Skeletal muscle satellite cell (primary cell): Measurements from ENCODE around the gene NEB.
"Not testable (repeated sequence)": the region's sequence is repeated elsewhere in the genome, so short reads cannot be mapped to it uniquely, and the experiment has no call there.

Experiments
- H3K27me3 ChIP-seq: 2 replicates; pipeline ENCODE4 v1.7.0; 2013; ENCODE audit warnings: low read length; ENCODE audit not compliant: control insufficient read depth, insufficient read depth
- H3K36me3 ChIP-seq: 2 replicates; pipeline ENCODE4 v1.7.0; 2013; ENCODE audit warnings: mild to moderate bottlenecking, control low read depth, low read length; ENCODE audit not compliant: insufficient read depth
- H3K4me1 ChIP-seq: 2 replicates; pipeline ENCODE4 v1.7.0; 2013; ENCODE audit warnings: low read length; ENCODE audit not compliant: control insufficient read depth, insufficient read depth
- H3K4me2 ChIP-seq: 2 replicates; pipeline ENCODE4 v1.7.0; 2013; ENCODE audit warnings: mild to moderate bottlenecking, low read length
- H3K4me3 ChIP-seq: 2 replicates; pipeline ENCODE4 v1.7.0; 2013; ENCODE audit warnings: low read length
- H3K9ac ChIP-seq: 2 replicates; pipeline ENCODE4 v1.7.0; 2013; ENCODE audit warnings: mild to moderate bottlenecking, low read depth, low read length, moderate library complexity
- H3K9me3 ChIP-seq: replicated peaks from 2 replicates; pipeline ENCODE4 v1.7.0; 2013; ENCODE audit warnings: mild to moderate bottlenecking, control low read depth, low read length

Gene NEB

GRCh38 chr2:151754253-151754897 lies 20.1 kb upstream of the NEB start:
- Histone ChIP-seq H3K36me3 (no peaks in the 10 kb centered on the region), H3K9ac (no peak overlapping the region), H3K4me3 (no peak overlapping the region), H3K9me3 (no peaks in the 10 kb centered on the region), H3K4me1 (no peaks in the 10 kb centered on the region), H3K27me3 (no peaks in the 10 kb centered on the region), H3K4me2 (no peak overlapping the region)

- Histone ChIP-seq H3K4me2 (no peak overlapping the region), H3K9me3 (no peaks in the 10 kb centered on the region), H3K4me3 (no peak overlapping the region), H3K9ac (no peak overlapping the region), H3K27me3 (no peaks in the 10 kb centered on the region), H3K4me1 (no peaks in the 10 kb centered on the region), H3K36me3 (no peaks in the 10 kb centered on the region)
Observed at GRCh38 chr2:151753540-151753939, 19.3 kb upstream of the NEB start.

GRCh38 chr2:151745261-151745660 lies 11.0 kb upstream of the NEB start:
- not testable (repeated sequence) for H3K9me3 ChIP-seq, H3K4me2 ChIP-seq, H3K9ac ChIP-seq, H3K4me3 ChIP-seq, H3K27me3 ChIP-seq, H3K36me3 ChIP-seq, H3K4me1 ChIP-seq

- Histone ChIP-seq H3K27me3 (no peaks in the 10 kb centered on the region), H3K4me2 (no peak overlapping the region), H3K36me3 (no peaks in the 10 kb centered on the region), H3K9me3 (no peaks in the 10 kb centered on the region), H3K4me3 (no peak overlapping the region), H3K9ac (no peak overlapping the region), H3K4me1 (peaks cover 3% of the 10 kb centered on the region)
Observed at GRCh38 chr2:151730262-151730975, 3.9 kb downstream of the NEB start.

GRCh38 chr2:151729837-151730236 lies 4.4 kb downstream of the NEB start:
- Histone ChIP-seq H3K36me3 (no peaks in the 10 kb centered on the region), H3K9ac (no peak overlapping the region), H3K27me3 (no peaks in the 10 kb centered on the region), H3K9me3 (no peaks in the 10 kb centered on the region), H3K4me1 (peaks cover 3% of the 10 kb centered on the region), H3K4me2 (no peak overlapping the region), H3K4me3 (no peak overlapping the region)

GRCh38 chr2:151729415-151729811 lies 4.9 kb downstream of the NEB start:
- H3K9me3 ChIP-seq, result no peaks in the 10 kb centered on the region
- H3K27me3 ChIP-seq, result no peaks in the 10 kb centered on the region
- H3K4me2 ChIP-seq, result no peak overlapping the region
- H3K9ac ChIP-seq, result no peak overlapping the region
- no peak overlapping the region for H3K4me3 ChIP-seq
- H3K4me1 ChIP-seq, result peaks cover 3% of the 10 kb centered on the region
- no peaks in the 10 kb centered on the region for H3K36me3 ChIP-seq

- H3K27me3 ChIP-seq, result no peaks in the 10 kb centered on the region
- H3K36me3 ChIP-seq, result no peaks in the 10 kb centered on the region
- no peak overlapping the region for H3K4me3 ChIP-seq
- peaks cover 3% of the 10 kb centered on the region for H3K4me1 ChIP-seq
- no peaks in the 10 kb centered on the region for H3K9me3 ChIP-seq
- no peak overlapping the region for H3K9ac ChIP-seq
- no peak overlapping the region for H3K4me2 ChIP-seq
Observed at GRCh38 chr2:151728804-151729414, 5.4 kb downstream of the NEB start.

GRCh38 chr2:151727593-151728552 lies 6.4 kb downstream of the NEB start:
- H3K4me1 ChIP-seq, result peaks cover 3% of the 10 kb centered on the region
- no peaks in the 10 kb centered on the region for H3K36me3 ChIP-seq
- H3K9ac ChIP-seq, result no peak overlapping the region
- H3K9me3 ChIP-seq, result no peaks in the 10 kb centered on the region
- no peak overlapping the region for H3K4me2 ChIP-seq
- no peak overlapping the region for H3K4me3 ChIP-seq
- H3K27me3 ChIP-seq, result no peaks in the 10 kb centered on the region

- Histone ChIP-seq H3K4me2 (no peak overlapping the region), H3K4me1 (no peaks in the 10 kb centered on the region), H3K4me3 (no peak overlapping the region), H3K9me3 (no peaks in the 10 kb centered on the region), H3K9ac (no peak overlapping the region), H3K36me3 (no peaks in the 10 kb centered on the region), H3K27me3 (no peaks in the 10 kb centered on the region)
Observed at GRCh38 chr2:151721161-151721560, 13.1 kb downstream of the NEB start.

GRCh38 chr2:151720521-151720920 lies 13.8 kb downstream of the NEB start:
- no peak overlapping the region for H3K4me3 ChIP-seq
- H3K36me3 ChIP-seq, result no peaks in the 10 kb centered on the region
- no peaks in the 10 kb centered on the region for H3K9me3 ChIP-seq
- H3K27me3 ChIP-seq, result no peaks in the 10 kb centered on the region
- H3K4me1 ChIP-seq, result no peaks in the 10 kb centered on the region
- no peak overlapping the region for H3K9ac ChIP-seq
- H3K4me2 ChIP-seq, result no peak overlapping the region

- H3K4me2 ChIP-seq, result no peak overlapping the region
- H3K36me3 ChIP-seq, result no peaks in the 10 kb centered on the region
- no peak overlapping the region for H3K9ac ChIP-seq
- H3K9me3 ChIP-seq, result no peaks in the 10 kb centered on the region
- H3K4me1 ChIP-seq, result no peaks in the 10 kb centered on the region
- no peak overlapping the region for H3K4me3 ChIP-seq
- H3K27me3 ChIP-seq, result no peaks in the 10 kb centered on the region
Observed at GRCh38 chr2:151718796-151719195, 15.5 kb downstream of the NEB start.
